GM18520 (cell line): ENCODE results near the gene ASZ1.
A peak's percentile ranks its signal among the peaks of the same experiment; 100 is the strongest.

Experiments used
- ATAC-seq: cut with Tn5 transposase; IDR thresholded peaks from one replicate; pipeline ENCODE4 v1.9.1; 2021; ENCODE audit not compliant: unreplicated experiment

Gene ASZ1

GRCh38 chr7:117402109-117402508, 25.2 kb downstream of the ASZ1 start:
- no peak for ATAC-seq

DNA sequence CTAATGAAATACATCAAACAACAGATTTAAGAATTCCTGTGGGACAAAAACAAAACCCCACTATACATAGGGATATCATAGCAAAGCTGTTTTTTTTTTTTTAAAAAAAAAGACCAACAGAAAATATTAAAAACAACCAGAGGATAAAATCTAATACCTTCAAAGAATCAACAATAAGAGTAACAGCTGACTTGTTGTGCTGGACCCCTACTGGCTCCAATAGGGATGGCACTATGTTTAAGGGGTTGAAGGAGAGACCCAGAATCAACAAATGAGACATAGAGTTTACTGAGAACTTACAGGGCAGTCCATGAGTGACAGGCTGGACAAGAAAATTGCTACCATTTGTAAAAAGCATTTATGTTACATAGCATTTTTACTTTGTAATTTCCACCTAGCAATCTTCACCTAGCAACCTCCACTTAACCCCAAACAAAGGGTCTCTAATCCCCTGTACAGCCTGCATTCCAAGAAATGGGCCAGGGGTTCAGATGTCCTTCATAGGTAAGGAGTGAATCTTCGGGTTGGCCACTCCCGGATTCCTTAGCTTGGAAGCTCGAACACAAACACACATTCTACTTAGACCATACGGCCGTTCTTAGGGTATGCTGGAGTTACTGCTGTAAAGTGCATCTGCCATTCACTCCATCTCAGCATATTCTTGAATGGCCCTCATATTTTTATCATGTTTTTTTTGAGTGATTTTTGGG, 25.8 kb downstream of the ASZ1 start:
- no peak for ATAC-seq

DNA sequence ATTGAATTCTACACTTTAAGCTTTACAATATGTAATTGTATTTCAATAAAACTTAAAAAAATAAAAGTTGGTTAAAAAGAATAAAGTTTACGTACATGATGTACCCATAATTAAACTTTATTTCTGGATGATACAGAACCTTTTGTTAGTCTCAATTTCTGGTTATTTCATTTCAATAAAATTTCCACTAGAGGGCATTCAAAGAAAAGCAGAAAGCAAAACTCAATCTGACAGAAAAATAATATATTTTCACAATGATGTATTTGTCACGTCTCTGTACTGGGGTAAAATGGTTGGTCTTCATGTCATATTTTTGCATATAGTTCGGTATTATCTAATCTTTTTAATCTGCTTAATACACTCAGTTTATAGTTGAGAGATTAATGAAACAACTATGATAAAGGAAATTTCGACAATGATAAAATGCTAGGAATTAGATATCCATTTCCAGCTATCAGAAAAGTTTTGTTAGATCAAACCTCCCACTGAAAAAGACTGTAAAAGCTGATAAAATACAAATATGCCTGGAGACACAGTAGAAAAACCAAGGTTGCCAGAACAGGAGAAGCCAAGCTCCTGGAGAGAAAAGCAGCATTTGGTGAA, 27.4 kb downstream of the ASZ1 start:
- ATAC-seq: no peak

GRCh38 chr7:117395743-117396142, 31.6 kb downstream of the ASZ1 start:
- ATAC-seq: no peak

DNA sequence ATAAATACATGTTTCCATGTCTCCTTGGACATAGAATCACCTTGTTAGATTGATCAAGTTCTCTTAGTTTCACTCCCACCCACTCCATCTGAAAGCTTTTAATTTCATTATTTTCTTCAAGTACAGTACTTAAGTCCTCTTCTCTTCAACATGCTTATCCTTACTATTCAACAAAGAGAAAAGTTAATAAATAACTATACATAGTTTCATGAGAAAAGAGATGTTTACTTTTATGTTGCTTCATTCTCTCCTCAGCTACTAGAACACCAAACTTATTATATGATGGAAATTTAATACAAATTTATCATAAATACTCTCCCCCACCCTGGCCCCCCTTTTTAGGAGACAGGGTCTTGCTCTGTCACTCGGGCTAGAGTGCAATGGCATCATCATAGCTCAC, 33.5 kb downstream of the ASZ1 start:
- no peak for ATAC-seq

DNA sequence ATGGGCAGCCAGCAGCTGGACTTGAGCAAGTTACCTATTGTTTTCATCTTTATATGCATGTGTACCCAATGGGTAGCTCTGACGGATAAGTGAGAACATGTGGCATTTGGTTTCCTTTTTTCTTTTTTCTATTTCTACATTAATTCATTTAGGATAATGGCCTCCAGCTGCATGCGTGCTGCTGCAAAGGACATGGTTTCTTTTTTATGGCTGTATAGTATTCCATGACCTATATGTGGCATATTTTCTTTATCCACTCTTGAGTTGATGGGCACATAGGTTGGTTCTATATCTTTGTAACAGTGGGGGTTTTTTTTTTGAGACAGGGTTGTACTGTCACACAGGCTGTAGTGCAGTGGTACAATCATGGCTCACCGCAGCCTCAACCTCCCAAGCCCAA, 37.4 kb downstream of the ASZ1 start:
- no peak for ATAC-seq

- ATAC-seq: no peak
Measured at GRCh38 chr7:117386110-117386706, 41.1 kb downstream of the ASZ1 start.

- ATAC-seq: peak; percentile 72
Measured at GRCh38 chr7:117385363-117386109, 41.8 kb downstream of the ASZ1 start.

GRCh38 chr7:117384688-117385362, 42.5 kb downstream of the ASZ1 start:
- ATAC-seq: no peak

DNA sequence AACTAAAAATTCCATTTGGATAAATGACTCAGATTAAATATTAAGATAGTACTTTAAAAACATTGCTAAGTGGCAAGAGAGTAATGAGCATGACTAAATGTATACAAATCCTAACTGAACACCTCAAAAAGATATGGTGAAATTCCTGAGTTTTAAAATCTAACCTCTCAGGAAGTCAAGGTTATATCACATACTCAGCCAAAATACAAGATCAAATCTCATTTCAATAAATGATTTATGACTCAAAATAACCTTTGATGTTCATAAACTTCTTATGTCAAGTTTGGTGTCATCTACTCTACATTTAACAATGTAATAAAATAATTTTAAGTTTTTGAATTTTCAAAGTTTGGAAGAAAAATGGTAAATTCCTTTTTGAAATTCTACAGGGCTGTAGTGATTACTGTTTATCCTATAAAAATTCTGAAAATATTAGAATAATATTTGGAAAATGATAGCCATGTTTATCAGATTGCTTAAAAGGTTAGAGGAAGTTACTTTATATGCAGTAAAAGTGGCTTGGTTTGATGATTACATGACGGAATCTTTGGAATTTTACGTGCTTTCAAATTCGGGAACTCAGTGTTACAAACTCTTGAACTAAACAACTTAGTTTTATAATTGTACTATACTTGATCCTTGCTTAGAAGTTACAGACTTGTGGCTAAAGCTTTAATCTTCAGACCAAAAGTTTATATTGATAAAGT, 43.7 kb downstream of the ASZ1 start:
- ATAC-seq: no peak

- ATAC-seq: no peak
Measured at GRCh38 chr7:117383046-117383445, 44.2 kb downstream of the ASZ1 start.

DNA sequence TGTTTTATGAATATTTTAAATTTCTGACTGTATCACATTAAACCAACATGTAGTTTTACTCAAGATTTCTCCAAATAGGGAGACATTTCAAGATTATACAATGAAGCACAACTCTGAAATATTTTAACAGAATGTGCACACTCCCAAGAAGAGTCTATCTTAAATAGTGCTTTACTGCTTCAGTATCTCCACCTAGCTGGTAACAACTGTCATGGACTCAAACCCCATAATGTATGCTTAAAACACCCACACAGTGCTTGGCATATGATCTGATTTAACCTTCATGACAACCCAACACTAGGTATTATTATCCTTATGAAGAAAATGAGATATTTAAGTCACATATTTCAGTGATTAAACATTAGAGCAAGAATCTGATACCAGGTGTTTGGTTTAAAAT, 45.9 kb downstream of the ASZ1 start:
- no peak for ATAC-seq

DNA sequence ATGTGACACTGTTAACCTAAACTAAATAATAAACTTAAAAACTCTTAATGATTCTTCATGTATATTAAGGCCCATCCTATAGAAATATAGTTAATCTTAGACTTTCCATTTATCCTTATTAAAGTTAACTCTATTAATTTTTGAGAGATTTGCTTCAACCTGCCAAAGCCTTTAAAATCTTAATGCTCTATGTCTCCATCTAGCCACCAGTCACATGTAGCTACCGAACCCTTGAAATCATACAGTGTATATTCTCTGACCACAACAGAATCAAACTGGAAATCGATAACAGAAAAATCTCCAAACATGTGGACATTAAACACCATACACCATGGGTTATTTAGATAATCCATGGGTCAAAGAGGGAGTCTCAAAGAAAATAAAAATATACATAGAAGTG, 51.9 kb downstream of the ASZ1 start:
- no peak for ATAC-seq

GRCh38 chr7:117372073-117372472, 55.2 kb downstream of the ASZ1 start:
- ATAC-seq: no peak

GRCh38 chr7:117364339-117365080, 62.8 kb downstream of the ASZ1 start:
- no peak for ATAC-seq

DNA sequence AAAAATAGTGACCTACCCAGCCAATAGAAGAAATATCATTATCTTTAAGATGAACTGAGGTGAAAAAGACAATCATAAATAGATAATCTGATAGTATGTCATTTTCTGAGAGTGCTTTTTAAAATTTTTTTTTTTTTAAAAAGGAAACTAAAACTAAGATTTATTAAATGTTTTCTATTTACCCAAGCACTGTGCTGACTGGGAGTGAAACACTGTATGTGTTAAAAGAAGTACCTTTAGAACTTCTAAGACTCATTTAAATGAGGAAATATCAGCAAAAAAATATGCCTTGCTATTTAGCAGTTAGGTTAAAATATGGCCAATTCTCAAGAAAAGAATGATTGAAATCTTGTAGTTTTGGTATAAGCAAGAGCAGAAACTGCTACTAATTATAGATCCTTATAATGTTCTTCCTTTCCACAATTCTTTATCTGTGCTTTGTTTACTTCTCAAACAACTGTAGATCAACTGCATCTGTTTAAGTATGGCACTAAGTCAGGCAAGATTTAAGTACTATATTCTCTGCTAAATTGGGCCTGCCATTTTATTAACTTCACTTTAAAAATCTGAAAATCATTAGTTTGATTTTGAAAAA, 64.9 kb downstream of the ASZ1 start:
- no peak for ATAC-seq

DNA sequence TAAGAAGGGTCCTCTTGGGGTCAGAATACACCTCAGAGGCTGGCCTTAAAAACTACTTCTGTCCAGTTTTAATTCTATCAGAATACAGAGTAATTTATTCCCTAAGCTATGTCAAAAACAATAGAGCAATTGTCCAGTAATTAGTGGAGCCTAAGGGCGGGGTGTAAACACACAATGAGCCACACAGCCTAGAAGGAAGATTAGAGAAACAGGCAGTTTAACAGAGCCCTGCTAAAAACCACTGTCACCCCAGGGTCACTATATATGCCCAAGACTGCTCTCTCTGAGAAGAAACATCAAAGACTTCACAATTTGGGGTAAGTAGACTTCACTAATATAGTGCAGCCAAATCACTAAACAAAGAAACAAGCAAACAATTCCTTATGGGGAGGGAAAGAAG, 77.3 kb downstream of the ASZ1 start:
- ATAC-seq: no peak

- ATAC-seq: no peak
Measured at GRCh38 chr7:117349570-117349969, 77.7 kb downstream of the ASZ1 start.

DNA sequence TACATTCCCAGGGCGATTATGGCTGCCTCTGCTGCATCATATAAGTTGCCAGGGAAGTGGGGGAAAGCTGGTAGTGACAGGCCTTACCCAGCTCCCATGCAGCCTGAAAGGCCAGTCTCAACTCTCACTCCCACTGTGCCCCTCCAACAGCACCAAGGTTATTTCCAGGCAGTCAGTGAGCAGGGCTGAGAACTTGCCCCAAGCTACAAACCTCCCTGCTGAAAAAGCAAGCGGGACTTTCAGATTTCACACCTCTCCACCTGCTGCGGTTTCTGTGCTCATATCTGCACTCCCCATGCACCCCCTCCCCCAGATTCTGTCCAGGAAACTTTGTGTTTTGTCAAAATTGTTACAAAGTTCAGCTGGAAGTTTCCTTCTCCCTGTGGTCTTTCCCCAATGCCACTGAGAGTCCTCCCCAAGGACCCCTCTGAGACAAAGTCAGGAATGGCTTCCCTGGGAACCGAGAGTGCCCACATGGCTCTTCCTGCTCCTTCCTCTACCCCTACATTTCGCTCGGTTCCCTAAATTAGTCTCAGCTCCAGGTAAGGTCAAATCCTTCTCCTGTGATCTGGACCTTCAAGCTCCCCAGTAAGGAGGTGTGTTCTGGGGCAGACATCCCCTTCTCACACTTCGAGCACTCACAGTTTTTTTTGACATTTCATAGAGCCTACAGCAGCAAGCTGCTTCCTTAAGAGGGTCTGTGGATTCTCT, 79.2 kb downstream of the ASZ1 start:
- ATAC-seq: peak; percentile 97
